HG03558 (cell line): ENCODE data around the gene SCARF2.
"Not testable (repeated sequence)": the region's sequence is repeated elsewhere in the genome, so short reads cannot be mapped to it uniquely, and the experiment has no call there.

Source experiments
- ATAC-seq: cut with Tn5 transposase; IDR thresholded peaks from one replicate; pipeline ENCODE4 v1.9.1; 2021; ENCODE audit warnings: moderate number of reproducible peaks; ENCODE audit not compliant: unreplicated experiment; ENCODE audit errors: extremely low read depth

SCARF2 gene

GRCh38 chr22:20437613-20438426, at the start of gene SCARF2:
SCARF2 (minus strand) TSS chr22:20437825; CDS start chr22:20437754, 71 bp downstream.
- no peak for ATAC-seq

- no peak for ATAC-seq
Observed at GRCh38 chr22:20486229-20486628, 48.6 kb upstream of the SCARF2 start.

- no peak for ATAC-seq
Observed at GRCh38 chr22:20484948-20485683, 47.5 kb upstream of the SCARF2 start.

- ATAC-seq: no peak
Observed at GRCh38 chr22:20483771-20484170, 46.1 kb upstream of the SCARF2 start.

GRCh38 chr22:20483143-20483506, 45.5 kb upstream of the SCARF2 start:
- ATAC-seq: not testable (repeated sequence)

GRCh38 chr22:20479612-20480196, 42.1 kb upstream of the SCARF2 start:
- no peak for ATAC-seq

- ATAC-seq: not testable (repeated sequence)
Observed at GRCh38 chr22:20478059-20478458, 40.4 kb upstream of the SCARF2 start.

- ATAC-seq: not testable (repeated sequence)
Observed at GRCh38 chr22:20475569-20475968, 37.9 kb upstream of the SCARF2 start.

GRCh38 chr22:20475115-20475436, 37.5 kb upstream of the SCARF2 start:
- ATAC-seq: no peak

- ATAC-seq: no peak
Observed at GRCh38 chr22:20472629-20473442, 35.2 kb upstream of the SCARF2 start.

GRCh38 chr22:20471126-20471833, 33.7 kb upstream of the SCARF2 start:
- no peak for ATAC-seq

- ATAC-seq: not testable (repeated sequence)
Observed at GRCh38 chr22:20470525-20470924, 32.9 kb upstream of the SCARF2 start.

GRCh38 chr22:20469110-20469868, 31.7 kb upstream of the SCARF2 start:
- ATAC-seq: no peak

- ATAC-seq: no peak
Observed at GRCh38 chr22:20466659-20467379, 29.2 kb upstream of the SCARF2 start.

- ATAC-seq: no peak
Observed at GRCh38 chr22:20465759-20466077, 28.1 kb upstream of the SCARF2 start.

- no peak for ATAC-seq
Observed at GRCh38 chr22:20464912-20465758, 27.5 kb upstream of the SCARF2 start.

GRCh38 chr22:20464096-20464614, 26.5 kb upstream of the SCARF2 start:
- no peak for ATAC-seq
